ENCODE results near the gene SYT10. TPM values are rescaled to one million over a fixed set of nuclear protein-coding genes. Genes with fewer than 3 reads are reported as not detected.
"Not testable (repeated sequence)": the region's sequence is repeated elsewhere in the genome, so short reads cannot be mapped to it uniquely, and the experiment has no call there.

Gene SYT10
- total RNA-seq, 2 donors from 2014 or later = not detected

GRCh38 chr12:33431648-33432047 is 8.0 kb downstream of the SYT10 start:
- Mint-ChIP-seq H3K27ac (no peak overlapping the region), H3K27me3 (peaks cover 4% of the 10 kb centered on the region), H3K4me1 (no peaks in the 10 kb centered on the region), H3K4me3 (no peak overlapping the region), H3K36me3 (ENCODE audit: low read depth) (no peaks in the 10 kb centered on the region), H3K9me3 (peaks cover 6% of the 10 kb centered on the region)
- no peak for ATAC-seq (replicated peaks)

- Mint-ChIP-seq H3K27me3 (no peaks in the 10 kb centered on the region), H3K4me1 (no peaks in the 10 kb centered on the region), H3K9me3 (peaks cover 6% of the 10 kb centered on the region), H3K4me3 (no peak overlapping the region), H3K27ac (no peak overlapping the region), H3K36me3 (ENCODE audit: low read depth) (no peaks in the 10 kb centered on the region)
- no peak for ATAC-seq (replicated peaks)
Measured at GRCh38 chr12:33429468-33429867, 10.2 kb downstream of the SYT10 start.

GRCh38 chr12:33427071-33427470 is 12.5 kb downstream of the SYT10 start:
- Mint-ChIP-seq H3K4me1 (no peaks in the 10 kb centered on the region), H3K27ac (no peak overlapping the region), H3K36me3 (ENCODE audit: low read depth) (no peaks in the 10 kb centered on the region), H3K27me3 (no peaks in the 10 kb centered on the region), H3K4me3 (no peak overlapping the region), H3K9me3 (peaks cover 6% of the 10 kb centered on the region)
- ATAC-seq (replicated peaks) = no peak

GRCh38 chr12:33423706-33424105 is 15.9 kb downstream of the SYT10 start:
- ATAC-seq (replicated peaks) = no peak
- Mint-ChIP-seq H3K4me1 (no peaks in the 10 kb centered on the region), H3K4me3 (no peak overlapping the region), H3K27ac (no peak overlapping the region), H3K36me3 (ENCODE audit: low read depth) (no peaks in the 10 kb centered on the region), H3K27me3 (no peaks in the 10 kb centered on the region), H3K9me3 (peaks cover 6% of the 10 kb centered on the region)

GRCh38 chr12:33412410-33412809 is 27.2 kb downstream of the SYT10 start:
- ATAC-seq (replicated peaks); H3K9me3 Mint-ChIP-seq; H3K36me3 Mint-ChIP-seq (ENCODE audit: low read depth); H3K27me3 Mint-ChIP-seq; H3K4me1 Mint-ChIP-seq; H3K27ac Mint-ChIP-seq; H3K4me3 Mint-ChIP-seq: not testable (repeated sequence)

GRCh38 chr12:33383503-33383902 is 56.1 kb downstream of the SYT10 start:
- no peaks in the 10 kb centered on the region for H3K4me1 Mint-ChIP-seq
- H3K27ac Mint-ChIP-seq = no peak overlapping the region
- no peak for ATAC-seq (replicated peaks)

GRCh38 chr12:33376153-33376552 is 63.5 kb downstream of the SYT10 start:
- ATAC-seq (replicated peaks) = no peak
- no peak overlapping the region for H3K27ac Mint-ChIP-seq
- H3K27me3 Mint-ChIP-seq = no peaks in the 10 kb centered on the region
- no peaks in the 10 kb centered on the region for H3K36me3 Mint-ChIP-seq (ENCODE audit: low read depth)
- H3K4me1 Mint-ChIP-seq = no peaks in the 10 kb centered on the region
- H3K4me3 Mint-ChIP-seq = no peak overlapping the region
- H3K9me3 Mint-ChIP-seq = no peaks in the 10 kb centered on the region

More at GRCh38 chr12:33383503-33383902, 56.1 kb downstream of the SYT10 start:
- Mint-ChIP-seq H3K36me3 (ENCODE audit: low read depth) (no peaks in the 10 kb centered on the region), H3K27me3 (peaks cover 5% of the 10 kb centered on the region), H3K4me3 (no peak overlapping the region), H3K9me3 (peaks cover 8% of the 10 kb centered on the region)

GRCh38 chr12:33370318-33370717 is 69.3 kb downstream of the SYT10 start:
- H3K4me1 Mint-ChIP-seq = no peaks in the 10 kb centered on the region
- ATAC-seq (replicated peaks) = no peak
- H3K36me3 Mint-ChIP-seq (ENCODE audit: low read depth) = no peaks in the 10 kb centered on the region
- no peak overlapping the region for H3K4me3 Mint-ChIP-seq
- H3K9me3 Mint-ChIP-seq = no peaks in the 10 kb centered on the region
- H3K27me3 Mint-ChIP-seq = no peaks in the 10 kb centered on the region
- no peak overlapping the region for H3K27ac Mint-ChIP-seq

GRCh38 chr12:33357181-33357580 is 82.4 kb downstream of the SYT10 start:
- ATAC-seq (replicated peaks) = no peak
- H3K27me3 Mint-ChIP-seq = no peaks in the 10 kb centered on the region
- H3K9me3 Mint-ChIP-seq = peaks cover 6% of the 10 kb centered on the region
- no peaks in the 10 kb centered on the region for H3K4me1 Mint-ChIP-seq
- no peaks in the 10 kb centered on the region for H3K36me3 Mint-ChIP-seq (ENCODE audit: low read depth)
- no peak overlapping the region for H3K27ac Mint-ChIP-seq
- no peak overlapping the region for H3K4me3 Mint-ChIP-seq

- no peak for ATAC-seq (replicated peaks)
- Mint-ChIP-seq H3K9me3 (peaks cover 10% of the 10 kb centered on the region), H3K36me3 (ENCODE audit: low read depth) (no peaks in the 10 kb centered on the region), H3K4me1 (no peaks in the 10 kb centered on the region), H3K27me3 (no peaks in the 10 kb centered on the region), H3K4me3 (no peak overlapping the region), H3K27ac (no peak overlapping the region)
Measured at GRCh38 chr12:33349791-33350190, 89.8 kb downstream of the SYT10 start.

- not testable (repeated sequence) for H3K27ac Mint-ChIP-seq; ATAC-seq (replicated peaks); H3K36me3 Mint-ChIP-seq (ENCODE audit: low read depth); H3K4me3 Mint-ChIP-seq; H3K9me3 Mint-ChIP-seq; H3K4me1 Mint-ChIP-seq; H3K27me3 Mint-ChIP-seq
Measured at GRCh38 chr12:33331961-33332398, 107.6 kb downstream of the SYT10 start.

GRCh38 chr12:33330940-33331339 is 108.7 kb downstream of the SYT10 start:
- Mint-ChIP-seq H3K36me3 (ENCODE audit: low read depth) (no peaks in the 10 kb centered on the region), H3K27me3 (no peaks in the 10 kb centered on the region), H3K4me3 (no peak overlapping the region), H3K27ac (no peak overlapping the region), H3K4me1 (no peaks in the 10 kb centered on the region), H3K9me3 (no peaks in the 10 kb centered on the region)
- no peak for ATAC-seq (replicated peaks)

Data from activated T-helper 17 cell treated with anti-CD3 and anti-CD28 coated beads, Interleukin-2, amount 50 U/mL, for 72 hours (primary cell).